Measurements from ENCODE around the gene ZNF33B.

Gene ZNF33B

GRCh38 chr10:42623929-42624328 lies 14.4 kb downstream of the ZNF33B start:
- in situ Hi-C loops (cut with HindIII; ENCODE audit: low sequenced_read_pairs) = no loop called here
- no peak for TF ChIP-seq CTCF (IDR thresholded peaks at IDR 0.05; ENCODE audit: low read depth, low read length, missing control alignments)
- no peak overlapping the region for H3K4me3 ChIP-seq (ENCODE audit: low read depth, low read length)
- no peak for DNase-seq (ENCODE audit: low read depth)

GRCh38 chr10:42618424-42618823 lies 19.9 kb downstream of the ZNF33B start:
- no peak overlapping the region for H3K4me3 ChIP-seq (ENCODE audit: low read depth, low read length)
- no peak for TF ChIP-seq CTCF (IDR thresholded peaks at IDR 0.05; ENCODE audit: low read depth, low read length, missing control alignments)
- in situ Hi-C loops (cut with HindIII; ENCODE audit: low sequenced_read_pairs) = no loop called here
- DNase-seq (ENCODE audit: low read depth) = no peak

GRCh38 chr10:42615419-42615818 lies 23.0 kb downstream of the ZNF33B start:
- DNase-seq (ENCODE audit: low read depth) = no peak
- no peak overlapping the region for H3K4me3 ChIP-seq (ENCODE audit: low read depth, low read length)
- TF ChIP-seq CTCF (IDR thresholded peaks at IDR 0.05; ENCODE audit: low read depth, low read length, missing control alignments) = no peak
- in situ Hi-C loops (cut with HindIII; ENCODE audit: low sequenced_read_pairs) = no loop called here

- no peak overlapping the region for H3K4me3 ChIP-seq (ENCODE audit: low read depth, low read length)
- in situ Hi-C loops (cut with HindIII; ENCODE audit: low sequenced_read_pairs) = no loop called here
- no peak for DNase-seq (ENCODE audit: low read depth)
- TF ChIP-seq CTCF (IDR thresholded peaks at IDR 0.05; ENCODE audit: low read depth, low read length, missing control alignments) = no peak
Measured at GRCh38 chr10:42609872-42610271, 28.5 kb downstream of the ZNF33B start.

GRCh38 chr10:42598249-42598873 lies 40.0 kb downstream of the ZNF33B start:
- no peak for TF ChIP-seq CTCF (IDR thresholded peaks at IDR 0.05; ENCODE audit: low read depth, low read length, missing control alignments)
- in situ Hi-C loops (cut with HindIII; ENCODE audit: low sequenced_read_pairs) = no loop called here
- DNase-seq (ENCODE audit: low read depth) = no peak
- no peak overlapping the region for H3K4me3 ChIP-seq (ENCODE audit: low read depth, low read length)

GRCh38 chr10:42596196-42596595 lies 42.2 kb downstream of the ZNF33B start:
- no peak overlapping the region for H3K4me3 ChIP-seq (ENCODE audit: low read depth, low read length)
- TF ChIP-seq CTCF (IDR thresholded peaks at IDR 0.05; ENCODE audit: low read depth, low read length, missing control alignments) = no peak
- in situ Hi-C loops (cut with HindIII; ENCODE audit: low sequenced_read_pairs) = no loop called here
- DNase-seq (ENCODE audit: low read depth) = no peak

Measured in astrocyte of the cerebellum (primary cell).